ENCODE results near the gene TET2.

DNA sequence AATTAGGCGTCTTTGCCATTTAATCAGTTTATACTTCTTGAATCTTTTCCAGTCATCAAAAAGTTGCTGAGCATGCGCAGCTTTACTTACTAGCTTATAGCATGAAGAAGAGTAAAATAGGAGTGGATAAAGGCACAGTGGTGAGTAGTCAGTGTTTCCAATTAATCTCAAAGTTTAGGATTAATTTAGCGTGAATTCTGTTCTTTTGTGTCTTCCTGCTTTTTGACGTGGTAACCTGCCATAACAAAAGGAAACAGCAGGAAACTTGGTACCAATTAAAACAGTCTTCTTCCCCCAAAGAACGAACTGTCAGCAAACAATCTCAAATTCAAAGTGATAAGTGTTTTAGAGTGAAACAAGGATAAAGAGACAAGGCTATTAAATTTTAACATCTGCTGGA is 61.9 kb downstream of the TET2 start:
- TF ChIP-seq POLR2AphosphoS5 (IDR thresholded peaks at IDR 0.05) = no peak
- TF ChIP-seq, protein P1, sequence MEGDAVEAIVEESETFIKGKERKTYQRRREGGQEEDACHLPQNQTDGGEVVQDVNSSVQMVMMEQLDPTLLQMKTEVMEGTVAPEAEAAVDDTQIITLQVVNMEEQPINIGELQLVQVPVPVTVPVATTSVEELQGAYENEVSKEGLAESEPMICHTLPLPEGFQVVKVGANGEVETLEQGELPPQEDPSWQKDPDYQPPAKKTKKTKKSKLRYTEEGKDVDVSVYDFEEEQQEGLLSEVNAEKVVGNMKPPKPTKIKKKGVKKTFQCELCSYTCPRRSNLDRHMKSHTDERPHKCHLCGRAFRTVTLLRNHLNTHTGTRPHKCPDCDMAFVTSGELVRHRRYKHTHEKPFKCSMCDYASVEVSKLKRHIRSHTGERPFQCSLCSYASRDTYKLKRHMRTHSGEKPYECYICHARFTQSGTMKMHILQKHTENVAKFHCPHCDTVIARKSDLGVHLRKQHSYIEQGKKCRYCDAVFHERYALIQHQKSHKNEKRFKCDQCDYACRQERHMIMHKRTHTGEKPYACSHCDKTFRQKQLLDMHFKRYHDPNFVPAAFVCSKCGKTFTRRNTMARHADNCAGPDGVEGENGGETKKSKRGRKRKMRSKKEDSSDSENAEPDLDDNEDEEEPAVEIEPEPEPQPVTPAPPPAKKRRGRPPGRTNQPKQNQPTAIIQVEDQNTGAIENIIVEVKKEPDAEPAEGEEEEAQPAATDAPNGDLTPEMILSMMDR (IDR thresholded peaks at IDR 0.05) = no peak
- TF ChIP-seq EP300 (IDR thresholded peaks at IDR 0.05) = no peak
